Gastroesophageal sphincter (tissue), 3 donors: Measurements from ENCODE around the gene PLA2G3.

ENCODE experiments used
- CTCF ChIP-seq, 4 experiments: fragments of 200-600 bp in 2 of 4; fragments of 450-650 bp in 2 of 4; sonication (generic) in 1 of 4; IDR thresholded peaks; one replicate each; pipeline ENCODE4 v1.5.1; 2017 to 2019; ENCODE audit warnings: antibody characterized with exemption in 4 of 4, mild to moderate bottlenecking in 2 of 4, moderate library complexity in 2 of 4
- EP300 ChIP-seq: sonication (generic); formaldehyde crosslinking; IDR thresholded peaks from one replicate; pipeline ENCODE4 v1.6.1; 2017; ENCODE audit warnings: antibody characterized with exemption, mild to moderate bottlenecking

- TF ChIP-seq EP300: no peak
- TF ChIP-seq CTCF (IDR thresholded peaks at IDR 0.05): no peak
Measured at GRCh38 chr22:31139066-31139465, 1.2 kb downstream of the PLA2G3 start.
